HL-60 (cell line): ENCODE data around the gene STARD10.

Experiments used
- DNase-seq, 2 experiments: peaks; one replicate each; pipeline ENCODE4 v3.0.0-alpha.2; 2010 to 2020; ENCODE audit warnings: low read depth in 1 of 2, low spot score in 1 of 2
- H3K27ac ChIP-seq: fragments of 250-450 bp; sonication (Bioruptor Pico); replicated peaks from 2 replicates; pipeline ENCODE4 v1.5.1; 2020; ENCODE audit warnings: mild to moderate bottlenecking, moderate library complexity
- H3K27me3 ChIP-seq: fragments of 250-450 bp; sonication (Bioruptor Pico); 2 replicates; pipeline ENCODE4 v1.5.1; 2021; ENCODE audit warnings: mild to moderate bottlenecking, moderate library complexity; ENCODE audit not compliant: insufficient read depth, poor library complexity, severe bottlenecking
- H3K4me3 ChIP-seq: replicated peaks from 2 replicates; pipeline ENCODE4 v1.5.1; 2011; ENCODE audit warnings: mild to moderate bottlenecking, control low read depth, low read length; ENCODE audit not compliant: insufficient read depth
- GABPA ChIP-seq: IDR thresholded peaks from 2 replicates; pipeline ENCODE4 v1.6.1; 2012; ENCODE audit warnings: low read depth
- POLR2AphosphoS5 ChIP-seq: IDR thresholded peaks from 2 replicates; pipeline ENCODE4 v1.6.1; 2012; ENCODE audit warnings: low read depth
- SPI1 ChIP-seq: IDR thresholded peaks from 2 replicates; pipeline ENCODE4 v1.6.1; 2012; ENCODE audit warnings: low read depth, mild to moderate bottlenecking, borderline replicate concordance
- TF ChIP-seq, protein P1 (sequence below): IDR thresholded peaks from one replicate; pipeline ENCODE4 v1.5.1; 2011; ENCODE audit warnings: low read length, control low read depth, inconsistent platforms; ENCODE audit not compliant: insufficient read depth
- TF ChIP-seq, protein P2 (sequence below): IDR thresholded peaks from 2 replicates; pipeline ENCODE4 v1.6.1; 2012; ENCODE audit warnings: low read depth; ENCODE audit not compliant: insufficient replicate concordance

The STARD10 gene

DNA sequence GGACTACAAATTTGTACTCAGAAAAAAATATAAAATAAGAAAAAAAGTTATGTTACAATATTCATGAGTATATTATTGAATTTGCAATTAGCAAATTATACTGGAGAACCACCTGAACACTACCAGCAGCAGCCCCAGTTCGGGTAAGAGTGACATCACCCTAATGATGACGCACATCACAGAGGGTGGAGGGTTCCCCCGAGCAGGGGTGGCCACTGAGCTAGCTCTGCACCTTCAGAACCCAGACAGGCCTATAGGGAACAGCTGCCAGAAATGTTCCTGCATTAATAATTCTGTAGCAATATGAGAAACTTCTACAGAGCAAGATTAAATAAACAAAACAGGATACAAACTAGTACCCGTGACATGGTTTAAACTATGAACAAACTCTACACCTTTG, 24.2 kb downstream of the STARD10 start:
- no peak overlapping the region for H3K4me3 ChIP-seq
- no peaks in the 10 kb centered on the region for H3K27me3 ChIP-seq
- no peak for DNase-seq
- TF ChIP-seq GABPA (no peak), POLR2AphosphoS5 (no peak), SPI1 (no peak)
- TF ChIP-seq, protein P1, sequence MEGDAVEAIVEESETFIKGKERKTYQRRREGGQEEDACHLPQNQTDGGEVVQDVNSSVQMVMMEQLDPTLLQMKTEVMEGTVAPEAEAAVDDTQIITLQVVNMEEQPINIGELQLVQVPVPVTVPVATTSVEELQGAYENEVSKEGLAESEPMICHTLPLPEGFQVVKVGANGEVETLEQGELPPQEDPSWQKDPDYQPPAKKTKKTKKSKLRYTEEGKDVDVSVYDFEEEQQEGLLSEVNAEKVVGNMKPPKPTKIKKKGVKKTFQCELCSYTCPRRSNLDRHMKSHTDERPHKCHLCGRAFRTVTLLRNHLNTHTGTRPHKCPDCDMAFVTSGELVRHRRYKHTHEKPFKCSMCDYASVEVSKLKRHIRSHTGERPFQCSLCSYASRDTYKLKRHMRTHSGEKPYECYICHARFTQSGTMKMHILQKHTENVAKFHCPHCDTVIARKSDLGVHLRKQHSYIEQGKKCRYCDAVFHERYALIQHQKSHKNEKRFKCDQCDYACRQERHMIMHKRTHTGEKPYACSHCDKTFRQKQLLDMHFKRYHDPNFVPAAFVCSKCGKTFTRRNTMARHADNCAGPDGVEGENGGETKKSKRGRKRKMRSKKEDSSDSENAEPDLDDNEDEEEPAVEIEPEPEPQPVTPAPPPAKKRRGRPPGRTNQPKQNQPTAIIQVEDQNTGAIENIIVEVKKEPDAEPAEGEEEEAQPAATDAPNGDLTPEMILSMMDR = no peak
- TF ChIP-seq, protein P2, sequence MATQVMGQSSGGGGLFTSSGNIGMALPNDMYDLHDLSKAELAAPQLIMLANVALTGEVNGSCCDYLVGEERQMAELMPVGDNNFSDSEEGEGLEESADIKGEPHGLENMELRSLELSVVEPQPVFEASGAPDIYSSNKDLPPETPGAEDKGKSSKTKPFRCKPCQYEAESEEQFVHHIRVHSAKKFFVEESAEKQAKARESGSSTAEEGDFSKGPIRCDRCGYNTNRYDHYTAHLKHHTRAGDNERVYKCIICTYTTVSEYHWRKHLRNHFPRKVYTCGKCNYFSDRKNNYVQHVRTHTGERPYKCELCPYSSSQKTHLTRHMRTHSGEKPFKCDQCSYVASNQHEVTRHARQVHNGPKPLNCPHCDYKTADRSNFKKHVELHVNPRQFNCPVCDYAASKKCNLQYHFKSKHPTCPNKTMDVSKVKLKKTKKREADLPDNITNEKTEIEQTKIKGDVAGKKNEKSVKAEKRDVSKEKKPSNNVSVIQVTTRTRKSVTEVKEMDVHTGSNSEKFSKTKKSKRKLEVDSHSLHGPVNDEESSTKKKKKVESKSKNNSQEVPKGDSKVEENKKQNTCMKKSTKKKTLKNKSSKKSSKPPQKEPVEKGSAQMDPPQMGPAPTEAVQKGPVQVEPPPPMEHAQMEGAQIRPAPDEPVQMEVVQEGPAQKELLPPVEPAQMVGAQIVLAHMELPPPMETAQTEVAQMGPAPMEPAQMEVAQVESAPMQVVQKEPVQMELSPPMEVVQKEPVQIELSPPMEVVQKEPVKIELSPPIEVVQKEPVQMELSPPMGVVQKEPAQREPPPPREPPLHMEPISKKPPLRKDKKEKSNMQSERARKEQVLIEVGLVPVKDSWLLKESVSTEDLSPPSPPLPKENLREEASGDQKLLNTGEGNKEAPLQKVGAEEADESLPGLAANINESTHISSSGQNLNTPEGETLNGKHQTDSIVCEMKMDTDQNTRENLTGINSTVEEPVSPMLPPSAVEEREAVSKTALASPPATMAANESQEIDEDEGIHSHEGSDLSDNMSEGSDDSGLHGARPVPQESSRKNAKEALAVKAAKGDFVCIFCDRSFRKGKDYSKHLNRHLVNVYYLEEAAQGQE = no peak
- H3K27ac ChIP-seq = no peak overlapping the region

GRCh38 chr11:72768581-72768980, 25.3 kb downstream of the STARD10 start:
- H3K4me3 ChIP-seq = no peak overlapping the region
- no peak overlapping the region for H3K27ac ChIP-seq
- no peaks in the 10 kb centered on the region for H3K27me3 ChIP-seq
- no peak for DNase-seq
- no peak for TF ChIP-seq POLR2AphosphoS5
- TF ChIP-seq, protein P2 = no peak

DNA sequence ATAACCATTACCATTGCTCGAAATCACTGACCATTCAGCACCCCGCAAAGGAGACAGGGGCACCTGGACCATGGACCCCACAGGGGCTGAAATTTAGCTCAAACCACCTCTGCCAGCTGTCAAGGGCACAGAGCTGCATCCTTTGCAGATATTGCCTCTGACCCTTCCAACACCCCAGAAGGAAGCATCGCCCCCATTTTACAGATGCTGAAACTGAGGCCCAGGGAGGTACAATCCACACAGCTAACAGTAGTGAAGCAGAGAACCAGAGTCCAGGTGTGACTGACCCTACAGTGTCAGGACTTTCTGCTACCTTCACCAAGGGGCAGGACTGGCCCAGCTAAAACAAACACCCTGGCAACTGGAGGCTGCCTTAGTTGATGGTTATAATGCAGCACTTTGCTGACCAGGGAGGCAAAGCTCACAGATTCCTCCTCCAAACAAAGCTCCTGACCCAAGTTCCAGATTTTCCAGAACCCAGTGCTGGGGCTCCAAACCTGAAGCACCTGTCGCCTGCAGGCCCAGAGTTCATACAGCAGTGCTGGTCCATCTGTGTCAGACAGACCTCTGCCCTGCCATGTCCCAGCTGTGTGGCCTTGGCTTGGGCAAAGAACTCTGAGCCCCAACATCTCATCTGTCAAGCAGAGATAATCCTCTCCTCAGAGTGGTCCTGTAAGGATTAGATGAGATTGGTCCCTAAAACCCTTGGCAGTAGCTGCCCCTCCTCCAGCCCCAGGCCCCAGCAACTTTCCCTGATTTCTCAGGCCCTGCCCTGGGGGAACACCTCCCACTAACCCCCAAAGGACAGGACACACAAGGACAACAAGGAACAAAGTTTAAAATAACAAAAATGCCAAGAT, 26.4 kb downstream of the STARD10 start:
- no peak for DNase-seq
- Histone ChIP-seq H3K27me3 (no peaks in the 10 kb centered on the region), H3K27ac (no peak overlapping the region), H3K4me3 (no peak overlapping the region)
- TF ChIP-seq POLR2AphosphoS5 (no peak), SPI1 (no peak), GABPA (no peak)
- TF ChIP-seq, protein P1 = no peak
- TF ChIP-seq, protein P2 = no peak
